ENCODE results near the gene ABCC4. TPM values are rescaled to one million over a fixed set of nuclear protein-coding genes. Genes with fewer than 3 reads are reported as not detected.
"Not testable (repeated sequence)": the region's sequence is repeated elsewhere in the genome, so short reads cannot be mapped to it uniquely, and the experiment has no call there.

Gene ABCC4
- total RNA-seq, 4 donors from 2014 or later, result 5.7 to 23.3 (median 6.9) TPM

DNA sequence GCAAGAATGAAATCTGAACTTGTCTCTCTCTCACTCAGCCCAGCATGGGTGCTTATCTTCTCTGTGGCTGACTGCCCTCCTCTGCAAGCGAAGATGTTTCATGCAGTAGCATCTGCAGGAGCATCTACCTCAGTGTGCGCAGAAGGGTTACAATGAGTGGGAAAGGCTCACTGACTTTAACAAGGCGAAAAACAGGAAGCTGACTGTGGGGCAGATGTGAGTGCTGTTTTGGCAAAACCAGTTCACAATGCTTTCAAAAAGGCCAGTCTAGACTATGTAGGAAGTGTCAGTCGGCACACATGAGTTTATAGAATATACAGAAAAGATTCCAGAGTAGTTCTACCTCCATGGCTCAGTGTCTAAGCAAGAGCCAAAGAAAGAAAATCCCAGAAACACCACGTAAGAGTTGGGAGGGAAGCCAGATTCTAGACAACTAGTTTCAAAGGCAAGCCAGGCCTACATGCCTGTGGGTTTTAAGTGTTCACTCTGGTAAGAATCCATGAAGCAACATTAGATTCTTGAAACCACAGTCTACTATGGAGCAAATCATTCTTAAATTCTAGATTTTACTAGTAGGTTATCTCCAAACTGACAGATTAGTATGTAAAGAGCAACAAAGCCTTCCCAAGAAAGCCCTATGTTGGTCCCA lies 124.5 kb downstream of the ABCC4 start:
- no peak for ATAC-seq (ENCODE audit: low FRiP score)
- no peak for DNase-seq (ENCODE audit: low spot score)
- no peak for TF ChIP-seq CTCF (IDR thresholded peaks at IDR 0.05)

DNA sequence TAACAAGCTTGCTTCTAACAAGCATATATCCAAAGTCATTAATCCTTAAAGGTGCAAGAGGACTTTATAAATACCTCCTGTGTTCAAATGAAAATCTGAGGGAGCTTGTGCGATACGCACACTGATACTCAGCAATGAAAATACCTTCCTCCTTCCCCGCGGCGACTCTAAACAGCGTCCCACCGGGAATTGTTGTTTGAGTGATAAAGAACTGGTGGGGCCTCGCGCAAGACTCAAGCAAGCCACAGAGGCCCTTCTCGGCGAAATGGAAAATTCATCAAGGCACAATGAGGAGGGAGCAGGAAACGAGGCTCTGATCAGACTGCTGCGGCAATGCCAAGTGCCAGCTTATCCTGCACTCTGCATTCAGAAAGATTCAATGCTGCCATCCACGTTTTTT lies 126.7 kb downstream of the ABCC4 start:
- ATAC-seq (ENCODE audit: low FRiP score) (no peak), DNase-seq (ENCODE audit: low spot score) (no peak)
- TF ChIP-seq CTCF (IDR thresholded peaks at IDR 0.05), result no peak

GRCh38 chr13:95168191-95168590 lies 133.1 kb downstream of the ABCC4 start:
- ATAC-seq (ENCODE audit: low FRiP score), result no peak
- DNase-seq (ENCODE audit: low spot score), result no peak
- no peak for TF ChIP-seq CTCF (IDR thresholded peaks at IDR 0.05)

DNA sequence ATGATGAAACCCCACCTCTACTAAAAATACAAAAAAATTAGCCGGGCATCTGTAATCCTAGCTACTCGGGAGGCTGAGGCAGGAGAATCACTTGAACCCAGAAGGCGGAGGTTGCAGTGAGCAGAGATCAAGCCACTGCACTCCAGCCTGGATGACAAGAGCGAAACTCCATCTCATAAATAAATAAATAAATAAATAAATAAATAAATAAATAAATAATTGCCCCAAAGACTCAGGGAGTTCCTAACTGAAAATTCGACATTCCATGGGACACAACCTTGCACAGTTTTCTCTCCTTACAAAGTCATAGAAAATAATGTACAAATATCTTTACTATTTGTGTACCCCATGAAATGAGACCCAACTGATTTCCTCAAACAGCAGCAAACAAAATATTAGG lies 134.2 kb downstream of the ABCC4 start:
- ATAC-seq (ENCODE audit: low FRiP score); DNase-seq (ENCODE audit: low spot score): not testable (repeated sequence)

- DNase-seq (ENCODE audit: low spot score) (no peak), ATAC-seq (ENCODE audit: low FRiP score) (no peak)
- no peak for TF ChIP-seq CTCF (IDR thresholded peaks at IDR 0.05)
Measured at GRCh38 chr13:95164830-95165229, 136.4 kb downstream of the ABCC4 start.

- no peak for TF ChIP-seq CTCF (IDR thresholded peaks at IDR 0.05)
- ATAC-seq (ENCODE audit: low FRiP score), result no peak
Measured at GRCh38 chr13:95160112-95160906, 140.9 kb downstream of the ABCC4 start.

DNA sequence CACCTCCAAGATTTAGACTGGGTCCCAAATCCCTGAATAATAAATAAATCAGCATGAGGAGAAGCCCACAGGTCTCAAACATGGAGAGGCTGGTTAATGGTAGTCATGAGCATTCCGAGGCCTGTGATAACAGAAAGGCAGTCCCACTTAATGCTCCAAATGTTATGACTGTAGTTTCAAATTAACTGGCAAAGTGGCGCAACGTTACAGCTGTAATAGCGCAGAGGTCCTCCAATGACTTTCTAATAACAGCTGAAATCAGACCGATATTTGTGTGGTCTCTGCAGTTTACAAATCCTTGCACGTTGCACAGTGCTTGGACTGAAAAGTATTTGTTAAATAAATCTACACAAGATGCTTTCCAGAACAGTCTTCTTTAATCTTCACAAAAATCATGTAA lies 141.8 kb downstream of the ABCC4 start:
- ATAC-seq (ENCODE audit: low FRiP score), result no peak
- no peak for TF ChIP-seq CTCF (IDR thresholded peaks at IDR 0.05)

More at GRCh38 chr13:95160112-95160906, 140.9 kb downstream of the ABCC4 start:
- DNase-seq (ENCODE audit: low spot score), result no peak

More for the DNA sequence above, 141.8 kb downstream of the ABCC4 start:
- no peak for DNase-seq (ENCODE audit: low spot score)
